NCI-H1436 (cell line): ENCODE data around the gene BTBD6.
"Not testable (repeated sequence)": the region's sequence is repeated elsewhere in the genome, so short reads cannot be mapped to it uniquely, and the experiment has no call there.

Source experiments
- DNase-seq: peaks from one replicate; lab custom pipeline; 2025; lab: John Stamatoyannopoulos, UW

The BTBD6 gene

DNA sequence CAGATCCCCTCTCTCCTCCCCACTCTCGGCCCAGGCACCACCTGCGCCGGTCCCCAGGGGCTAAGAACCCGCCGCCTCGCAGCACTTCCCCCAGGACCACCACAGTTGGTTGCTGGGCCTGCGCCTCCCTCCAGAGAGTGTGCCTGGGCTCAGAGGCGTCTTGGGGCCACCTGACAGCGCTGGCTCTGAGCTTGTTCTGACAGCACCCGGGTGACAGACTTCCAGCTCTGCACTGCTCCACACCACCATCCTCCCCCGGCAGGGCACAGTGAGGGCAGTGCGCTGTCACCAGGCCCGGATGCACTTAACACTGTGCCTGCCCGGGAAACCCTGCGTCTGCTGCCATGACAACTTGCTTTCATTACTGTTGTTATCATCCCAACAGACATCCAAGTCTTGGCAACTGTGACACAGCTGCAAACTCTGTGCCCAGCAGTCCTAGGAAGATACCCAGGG lies 45.8 kb downstream of the BTBD6 start:
- DNase-seq, result peak; percentile 76

DNA sequence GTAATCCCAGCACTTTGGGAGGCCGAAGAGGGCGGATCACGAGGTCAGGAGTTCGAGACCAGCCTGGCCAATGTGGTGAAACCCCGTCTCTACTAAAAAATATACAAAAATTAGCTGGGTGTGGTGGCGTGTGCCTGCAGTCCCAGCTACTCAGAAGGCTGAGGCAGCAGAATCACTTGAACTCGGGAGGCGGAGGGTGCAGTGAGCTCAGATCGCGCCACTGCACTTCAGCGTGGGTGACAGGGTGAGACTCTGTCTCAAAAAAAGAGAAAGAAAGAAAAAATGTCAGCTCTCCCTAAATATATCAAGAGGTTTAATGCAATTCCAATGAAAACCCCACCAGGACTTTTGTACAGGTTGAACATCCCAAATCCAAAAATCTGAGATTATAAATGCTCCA lies 49.0 kb downstream of the BTBD6 start:
- not testable (repeated sequence) for DNase-seq

DNA sequence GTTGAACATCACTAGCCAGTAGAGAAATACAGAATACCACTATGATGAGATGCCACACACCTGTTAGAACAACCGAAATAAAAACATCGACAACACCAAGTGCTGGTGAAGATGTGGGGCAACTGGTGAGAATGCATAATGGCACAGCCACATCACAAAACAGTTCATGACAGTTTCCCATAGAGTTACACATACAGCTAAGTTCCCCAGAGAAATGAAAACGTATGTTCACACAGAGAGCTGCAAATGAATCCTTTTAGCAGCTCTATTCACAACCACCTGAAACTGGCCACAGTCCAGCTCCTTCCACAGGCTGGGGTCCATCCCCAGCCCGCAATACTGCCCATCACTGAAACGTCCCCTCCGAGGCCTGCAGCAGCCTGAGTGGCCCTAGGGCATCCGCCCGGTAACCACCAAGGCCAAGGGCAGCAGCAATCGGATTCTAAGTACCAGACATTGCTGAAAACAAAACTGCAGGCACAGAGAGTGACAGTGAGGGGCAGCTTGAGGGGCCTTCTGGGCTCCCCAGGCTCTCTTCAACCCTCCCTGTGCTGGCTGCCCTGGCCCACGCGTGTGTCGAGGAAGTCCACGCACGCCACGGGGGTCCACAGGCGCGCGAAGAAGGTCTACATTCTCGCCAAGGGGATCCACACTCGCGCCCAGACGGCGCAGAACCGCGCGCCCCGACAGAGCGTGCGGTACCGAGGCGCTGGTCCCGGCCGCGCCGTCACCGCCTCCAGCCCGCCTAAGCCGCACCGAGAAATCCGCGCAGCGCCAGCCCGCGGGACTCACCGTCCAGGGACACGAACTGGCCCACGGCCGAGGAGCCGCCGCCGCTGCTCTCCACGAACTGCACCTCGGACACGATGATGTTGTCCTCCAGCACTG lies 51.6 kb downstream of the BTBD6 start:
- no peak for DNase-seq
